ENCODE measurements around the gene EPS8L2.

Gene EPS8L2

GRCh38 chr11:727281-727701 is 21.3 kb downstream of the EPS8L2 start:
- Histone ChIP-seq H3K4me1 (ENCODE audit: control insufficient read depth in 1 of 2, insufficient read depth in 2 of 2, low read length in 2 of 2) (peaks cover 2 to 8% of the 10 kb centered on the region in 2 experiments), H3K27ac (ENCODE audit: low read depth, low read length) (no peak overlapping the region), H2AFZ (ENCODE audit: insufficient read depth, low read length, poor library complexity) (no peak overlapping the region), H4K91ac (ENCODE audit: low read depth, low read length) (no peak overlapping the region), H3K18ac (ENCODE audit: low read length) (no peak overlapping the region), H3K36me3 (ENCODE audit: control insufficient read depth in 1 of 2, insufficient read depth in 2 of 2, low read length in 2 of 2) (peaks cover 35 to 36% of the 10 kb centered on the region in 2 experiments), H2BK5ac (ENCODE audit: low read depth, low read length, poor library complexity) (no peak overlapping the region), H4K12ac (ENCODE audit: low read depth, low read length) (no peak overlapping the region), H2AK5ac (ENCODE audit: low read length) (no peak overlapping the region), H3K14ac (ENCODE audit: low read length) (no peak overlapping the region), H2BK120ac (ENCODE audit: insufficient read depth, low read length, poor library complexity) (no peak overlapping the region), H3K9ac (ENCODE audit: low read length) (no peak overlapping the region), H3K27me3 (ENCODE audit: insufficient read depth, low read length) (no peaks in the 10 kb centered on the region), H4K8ac (ENCODE audit: low read depth, low read length) (no peak overlapping the region), H3K4me3 (ENCODE audit: low read depth, low read length) (no peak overlapping the region), H3K4ac (ENCODE audit: low read depth, low read length) (no peak overlapping the region), H3K23ac (ENCODE audit: low read length) (no peak overlapping the region), H3K79me2 (ENCODE audit: control insufficient read depth, insufficient read depth, low read length, poor library complexity) (no peaks in the 10 kb centered on the region), H3K4me2 (ENCODE audit: low read length) (no peak overlapping the region), H3K9me3 (ENCODE audit: insufficient read depth, low read depth, low read length) (no peaks in the 10 kb centered on the region), H3K79me1 (ENCODE audit: low read length) (no peaks in the 10 kb centered on the region), H2BK12ac (ENCODE audit: low read length) (no peak overlapping the region)
- DNase-seq = no peak
- WGBS (ENCODE audit: extremely low coverage, insufficient coverage, insufficient read length) = no CpG with 5 or more reads among the region's 12 CpGs

- Histone ChIP-seq H3K79me2 (ENCODE audit: control insufficient read depth, insufficient read depth, low read length, poor library complexity) (no peaks in the 10 kb centered on the region), H3K9ac (ENCODE audit: low read length) (no peak overlapping the region), H2AK5ac (ENCODE audit: low read length) (no peak overlapping the region), H3K4ac (ENCODE audit: low read depth, low read length) (no peak overlapping the region), H3K79me1 (ENCODE audit: low read length) (no peaks in the 10 kb centered on the region), H3K27ac (ENCODE audit: low read depth, low read length) (no peak overlapping the region), H4K91ac (ENCODE audit: low read depth, low read length) (no peak overlapping the region), H3K18ac (ENCODE audit: low read length) (no peak overlapping the region), H2BK12ac (ENCODE audit: low read length) (no peak overlapping the region), H4K8ac (ENCODE audit: low read depth, low read length) (no peak overlapping the region), H4K12ac (ENCODE audit: low read depth, low read length) (peak overlapping the region; percentile 8), H3K4me3 (ENCODE audit: low read depth, low read length) (no peak overlapping the region), H2AFZ (ENCODE audit: insufficient read depth, low read length, poor library complexity) (no peak overlapping the region), H3K27me3 (ENCODE audit: insufficient read depth, low read length) (no peaks in the 10 kb centered on the region), H2BK120ac (ENCODE audit: insufficient read depth, low read length, poor library complexity) (no peak overlapping the region), H2BK5ac (ENCODE audit: low read depth, low read length, poor library complexity) (no peak overlapping the region), H3K23ac (ENCODE audit: low read length) (no peak overlapping the region), H3K14ac (ENCODE audit: low read length) (no peak overlapping the region), H3K4me1 (ENCODE audit: control insufficient read depth in 1 of 2, insufficient read depth in 2 of 2, low read length in 2 of 2) (peaks cover 2 to 8% of the 10 kb centered on the region in 2 experiments), H3K4me2 (ENCODE audit: low read length) (no peak overlapping the region), H3K9me3 (ENCODE audit: insufficient read depth, low read depth, low read length) (no peaks in the 10 kb centered on the region), H3K36me3 (ENCODE audit: control insufficient read depth in 1 of 2, insufficient read depth in 2 of 2, low read length in 2 of 2) (peaks cover 29 to 30% of the 10 kb centered on the region in 2 experiments)
- DNase-seq = peak; percentile 93 to 94
- WGBS (ENCODE audit: extremely low coverage, insufficient coverage, insufficient read length) = no CpG with 5 or more reads among the region's 31 CpGs
Measured at GRCh38 chr11:727859-728748, 22.1 kb downstream of the EPS8L2 start.

GRCh38 chr11:728901-729491 is 23.0 kb downstream of the EPS8L2 start:
- no peak overlapping the region for H3K4me3 ChIP-seq (ENCODE audit: low read depth, low read length)
- H2BK12ac ChIP-seq (ENCODE audit: low read length) = no peak overlapping the region
- no CpG with 5 or more reads among the region's 15 CpGs for WGBS (ENCODE audit: extremely low coverage, insufficient coverage, insufficient read length)
- H2AFZ ChIP-seq (ENCODE audit: insufficient read depth, low read length, poor library complexity) = no peak overlapping the region
- H3K36me3 ChIP-seq (ENCODE audit: control insufficient read depth in 1 of 2, insufficient read depth in 2 of 2, low read length in 2 of 2) = peaks cover 22 to 24% of the 10 kb centered on the region in 2 experiments
- H3K14ac ChIP-seq (ENCODE audit: low read length) = no peak overlapping the region
- no peak overlapping the region for H2BK5ac ChIP-seq (ENCODE audit: low read depth, low read length, poor library complexity)
- no peak overlapping the region for H4K91ac ChIP-seq (ENCODE audit: low read depth, low read length)
- no peak overlapping the region for H2BK120ac ChIP-seq (ENCODE audit: insufficient read depth, low read length, poor library complexity)
- H3K27me3 ChIP-seq (ENCODE audit: insufficient read depth, low read length) = no peaks in the 10 kb centered on the region
- H3K9me3 ChIP-seq (ENCODE audit: insufficient read depth, low read depth, low read length) = no peaks in the 10 kb centered on the region
- DNase-seq = no peak
- no peaks in the 10 kb centered on the region for H3K79me2 ChIP-seq (ENCODE audit: control insufficient read depth, insufficient read depth, low read length, poor library complexity)
- no peak overlapping the region for H2AK5ac ChIP-seq (ENCODE audit: low read length)
- H3K18ac ChIP-seq (ENCODE audit: low read length) = no peak overlapping the region
- H3K23ac ChIP-seq (ENCODE audit: low read length) = no peak overlapping the region
- H3K4me2 ChIP-seq (ENCODE audit: low read length) = no peak overlapping the region
- H3K9ac ChIP-seq (ENCODE audit: low read length) = no peak overlapping the region
- H3K27ac ChIP-seq (ENCODE audit: low read depth, low read length) = no peak overlapping the region
- peaks cover 2 to 8% of the 10 kb centered on the region in 2 experiments for H3K4me1 ChIP-seq (ENCODE audit: control insufficient read depth in 1 of 2, insufficient read depth in 2 of 2, low read length in 2 of 2)
- no peaks in the 10 kb centered on the region for H3K79me1 ChIP-seq (ENCODE audit: low read length)
- no peak overlapping the region for H4K8ac ChIP-seq (ENCODE audit: low read depth, low read length)
- no peak overlapping the region for H3K4ac ChIP-seq (ENCODE audit: low read depth, low read length)
- H4K12ac ChIP-seq (ENCODE audit: low read depth, low read length) = no peak overlapping the region

GRCh38 chr11:729492-730074 is 23.6 kb downstream of the EPS8L2 start:
- no peak overlapping the region for H3K14ac ChIP-seq (ENCODE audit: low read length)
- H2AK5ac ChIP-seq (ENCODE audit: low read length) = no peak overlapping the region
- H4K8ac ChIP-seq (ENCODE audit: low read depth, low read length) = no peak overlapping the region
- H3K4ac ChIP-seq (ENCODE audit: low read depth, low read length) = no peak overlapping the region
- no peak overlapping the region for H3K4me3 ChIP-seq (ENCODE audit: low read depth, low read length)
- no peak overlapping the region for H2BK12ac ChIP-seq (ENCODE audit: low read length)
- H3K4me2 ChIP-seq (ENCODE audit: low read length) = no peak overlapping the region
- no peak overlapping the region for H3K27ac ChIP-seq (ENCODE audit: low read depth, low read length)
- H2BK5ac ChIP-seq (ENCODE audit: low read depth, low read length, poor library complexity) = no peak overlapping the region
- peaks cover 2 to 8% of the 10 kb centered on the region in 2 experiments for H3K4me1 ChIP-seq (ENCODE audit: control insufficient read depth in 1 of 2, insufficient read depth in 2 of 2, low read length in 2 of 2)
- H2AFZ ChIP-seq (ENCODE audit: insufficient read depth, low read length, poor library complexity) = no peak overlapping the region
- no peak overlapping the region for H4K91ac ChIP-seq (ENCODE audit: low read depth, low read length)
- no peaks in the 10 kb centered on the region for H3K79me1 ChIP-seq (ENCODE audit: low read length)
- H3K27me3 ChIP-seq (ENCODE audit: insufficient read depth, low read length) = no peaks in the 10 kb centered on the region
- no peaks in the 10 kb centered on the region for H3K9me3 ChIP-seq (ENCODE audit: insufficient read depth, low read depth, low read length)
- H3K23ac ChIP-seq (ENCODE audit: low read length) = no peak overlapping the region
- no peak overlapping the region for H2BK120ac ChIP-seq (ENCODE audit: insufficient read depth, low read length, poor library complexity)
- WGBS (ENCODE audit: extremely low coverage, insufficient coverage, insufficient read length) = no CpG with 5 or more reads among the region's 17 CpGs
- no peak overlapping the region for H3K9ac ChIP-seq (ENCODE audit: low read length)
- peaks cover 16 to 18% of the 10 kb centered on the region in 2 experiments for H3K36me3 ChIP-seq (ENCODE audit: control insufficient read depth in 1 of 2, insufficient read depth in 2 of 2, low read length in 2 of 2)
- no peak overlapping the region for H4K12ac ChIP-seq (ENCODE audit: low read depth, low read length)
- H3K79me2 ChIP-seq (ENCODE audit: control insufficient read depth, insufficient read depth, low read length, poor library complexity) = no peaks in the 10 kb centered on the region
- DNase-seq = peak in 1 of 2 donors; percentile 44
- H3K18ac ChIP-seq (ENCODE audit: low read length) = no peak overlapping the region
